ENCODE measurements around the gene CMTM3.

DNA sequence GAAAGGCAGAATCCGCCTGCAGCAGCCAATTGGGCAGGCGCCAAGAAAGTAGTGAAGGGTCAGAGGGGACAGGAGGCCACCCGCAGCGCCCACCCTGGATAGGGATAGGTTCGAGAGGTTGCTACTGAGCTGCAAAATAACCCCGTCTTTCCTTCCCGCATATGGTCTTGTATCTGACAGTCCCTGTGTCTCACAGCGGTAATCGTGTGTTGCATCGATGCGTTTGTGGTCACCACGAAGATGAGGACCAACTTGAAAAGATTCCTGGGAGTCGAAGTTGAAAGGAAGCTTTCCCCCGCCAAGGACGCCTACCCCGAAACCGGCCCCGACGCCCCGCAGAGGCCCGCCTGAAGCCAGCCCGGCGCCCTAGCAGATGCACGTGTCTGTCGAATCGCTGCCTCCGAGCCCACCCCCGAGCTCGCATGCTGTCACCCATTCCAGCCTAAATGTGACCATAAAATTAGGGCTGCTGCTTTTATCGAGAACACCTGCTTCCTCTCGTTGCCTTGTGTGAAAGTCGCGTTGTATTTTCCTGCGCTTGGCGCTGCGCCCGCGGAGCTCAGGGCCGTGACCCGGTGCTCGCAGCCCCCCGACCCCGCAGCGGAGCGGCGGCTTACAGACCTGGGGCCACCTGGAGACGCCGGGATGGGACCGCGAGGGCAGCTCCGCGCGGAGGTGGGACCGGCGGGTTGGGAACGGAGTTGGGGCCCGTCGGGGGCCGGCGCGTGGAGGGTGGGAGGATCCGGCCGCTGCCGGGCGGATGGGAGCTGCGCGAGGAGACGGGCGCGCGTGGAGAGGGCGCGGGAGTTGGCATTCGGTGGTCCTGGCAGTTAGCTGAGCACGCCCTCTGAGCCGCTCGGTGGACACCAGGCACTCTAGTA is 25.6 kb upstream of the CMTM3 start, which contains the start of gene CMTM2:
- TF ChIP-seq, protein P1, sequence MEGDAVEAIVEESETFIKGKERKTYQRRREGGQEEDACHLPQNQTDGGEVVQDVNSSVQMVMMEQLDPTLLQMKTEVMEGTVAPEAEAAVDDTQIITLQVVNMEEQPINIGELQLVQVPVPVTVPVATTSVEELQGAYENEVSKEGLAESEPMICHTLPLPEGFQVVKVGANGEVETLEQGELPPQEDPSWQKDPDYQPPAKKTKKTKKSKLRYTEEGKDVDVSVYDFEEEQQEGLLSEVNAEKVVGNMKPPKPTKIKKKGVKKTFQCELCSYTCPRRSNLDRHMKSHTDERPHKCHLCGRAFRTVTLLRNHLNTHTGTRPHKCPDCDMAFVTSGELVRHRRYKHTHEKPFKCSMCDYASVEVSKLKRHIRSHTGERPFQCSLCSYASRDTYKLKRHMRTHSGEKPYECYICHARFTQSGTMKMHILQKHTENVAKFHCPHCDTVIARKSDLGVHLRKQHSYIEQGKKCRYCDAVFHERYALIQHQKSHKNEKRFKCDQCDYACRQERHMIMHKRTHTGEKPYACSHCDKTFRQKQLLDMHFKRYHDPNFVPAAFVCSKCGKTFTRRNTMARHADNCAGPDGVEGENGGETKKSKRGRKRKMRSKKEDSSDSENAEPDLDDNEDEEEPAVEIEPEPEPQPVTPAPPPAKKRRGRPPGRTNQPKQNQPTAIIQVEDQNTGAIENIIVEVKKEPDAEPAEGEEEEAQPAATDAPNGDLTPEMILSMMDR (IDR thresholded peaks at IDR 0.05): no peak
- TF ChIP-seq POLR2AphosphoS5 (IDR thresholded peaks at IDR 0.05): no peak
